WERI-Rb-1 (cell line): ENCODE results near the gene SFTA2.

Source experiments
- DNase-seq: peaks from one replicate; pipeline ENCODE4 v3.0.0-alpha.2; 2020
- H3K27ac ChIP-seq: fragments of 250-450 bp; sonication (Bioruptor Pico); 2 replicates; pipeline ENCODE4 v1.5.1; 2020; ENCODE audit warnings: mild to moderate bottlenecking, moderate library complexity
- H3K27me3 ChIP-seq: fragments of 250-450 bp; sonication (Bioruptor Pico); 2 replicates; pipeline ENCODE4 v1.5.1; 2021; ENCODE audit warnings: mild to moderate bottlenecking, low read depth, moderate library complexity; ENCODE audit not compliant: insufficient read depth, severe bottlenecking
- H3K36me3 ChIP-seq: fragments of 250-450 bp; sonication (Bioruptor Pico); 2 replicates; pipeline ENCODE4 v1.5.1; 2020; ENCODE audit warnings: mild to moderate bottlenecking, moderate library complexity
- H3K4me3 ChIP-seq: 2 replicates; pipeline ENCODE4 v1.5.1; 2011; ENCODE audit warnings: low read depth, mild to moderate bottlenecking, control low read depth, low read length
- H3K9me3 ChIP-seq: fragments of 250-450 bp; sonication (Bioruptor Pico); 2 replicates; pipeline ENCODE4 v1.5.1; 2021; ENCODE audit warnings: mild to moderate bottlenecking, moderate library complexity; ENCODE audit not compliant: severe bottlenecking
- TF ChIP-seq, protein P1 (sequence below): IDR thresholded peaks from 2 replicates; pipeline ENCODE4 v1.5.1; 2011; ENCODE audit warnings: low read depth, mild to moderate bottlenecking, control low read depth, inconsistent platforms, low read length

SFTA2 gene

DNA sequence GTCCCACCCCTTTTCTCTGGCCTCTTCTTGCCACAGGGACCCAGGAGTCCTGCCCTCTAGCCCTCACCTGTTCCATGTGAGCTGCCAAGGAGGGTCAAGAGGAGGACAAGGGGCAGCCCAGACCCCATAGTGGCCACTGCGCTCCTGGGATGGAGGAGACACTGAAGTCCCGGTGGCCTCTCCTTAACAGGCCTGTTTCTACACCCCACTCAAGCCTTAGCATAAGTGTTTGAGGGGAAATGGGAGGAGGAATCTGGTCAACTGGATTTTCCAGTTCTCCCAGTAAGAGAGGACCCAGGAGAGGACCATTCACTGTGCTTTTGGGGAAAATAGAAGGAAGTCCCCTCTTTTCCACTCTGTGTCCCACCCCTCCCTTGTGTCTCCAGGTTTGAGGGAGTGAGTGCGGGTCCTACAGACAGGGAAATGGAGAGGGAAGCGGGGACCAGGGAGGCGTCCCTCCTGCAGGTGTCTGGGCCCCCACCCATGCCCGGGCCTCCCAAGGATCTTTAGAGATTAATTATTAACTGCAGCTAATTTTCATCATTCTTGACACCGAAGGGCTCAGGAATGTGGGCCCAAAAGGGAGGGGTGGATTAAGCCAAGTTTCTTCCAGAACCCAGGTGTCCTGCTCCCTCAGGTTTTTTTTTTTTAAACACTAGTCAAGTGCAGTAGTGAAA, at the start of gene SFTA2:
Gene SFTA2 (minus strand): TSS at position 202 of the 677 bp plus-strand sequence. CDS start 74 bp downstream, at position 128.
- H3K36me3 ChIP-seq = peaks cover 15% of the 10 kb centered on the region
- peaks cover 9% of the 10 kb centered on the region for H3K27me3 ChIP-seq
- no peak for DNase-seq
- peaks cover 7% of the 10 kb centered on the region for H3K9me3 ChIP-seq
- no peak within 1 kb of the TSS for H3K27ac ChIP-seq
- TF ChIP-seq, protein P1, sequence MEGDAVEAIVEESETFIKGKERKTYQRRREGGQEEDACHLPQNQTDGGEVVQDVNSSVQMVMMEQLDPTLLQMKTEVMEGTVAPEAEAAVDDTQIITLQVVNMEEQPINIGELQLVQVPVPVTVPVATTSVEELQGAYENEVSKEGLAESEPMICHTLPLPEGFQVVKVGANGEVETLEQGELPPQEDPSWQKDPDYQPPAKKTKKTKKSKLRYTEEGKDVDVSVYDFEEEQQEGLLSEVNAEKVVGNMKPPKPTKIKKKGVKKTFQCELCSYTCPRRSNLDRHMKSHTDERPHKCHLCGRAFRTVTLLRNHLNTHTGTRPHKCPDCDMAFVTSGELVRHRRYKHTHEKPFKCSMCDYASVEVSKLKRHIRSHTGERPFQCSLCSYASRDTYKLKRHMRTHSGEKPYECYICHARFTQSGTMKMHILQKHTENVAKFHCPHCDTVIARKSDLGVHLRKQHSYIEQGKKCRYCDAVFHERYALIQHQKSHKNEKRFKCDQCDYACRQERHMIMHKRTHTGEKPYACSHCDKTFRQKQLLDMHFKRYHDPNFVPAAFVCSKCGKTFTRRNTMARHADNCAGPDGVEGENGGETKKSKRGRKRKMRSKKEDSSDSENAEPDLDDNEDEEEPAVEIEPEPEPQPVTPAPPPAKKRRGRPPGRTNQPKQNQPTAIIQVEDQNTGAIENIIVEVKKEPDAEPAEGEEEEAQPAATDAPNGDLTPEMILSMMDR = no peak
- H3K4me3 ChIP-seq = no peak within 1 kb of the TSS

DNA sequence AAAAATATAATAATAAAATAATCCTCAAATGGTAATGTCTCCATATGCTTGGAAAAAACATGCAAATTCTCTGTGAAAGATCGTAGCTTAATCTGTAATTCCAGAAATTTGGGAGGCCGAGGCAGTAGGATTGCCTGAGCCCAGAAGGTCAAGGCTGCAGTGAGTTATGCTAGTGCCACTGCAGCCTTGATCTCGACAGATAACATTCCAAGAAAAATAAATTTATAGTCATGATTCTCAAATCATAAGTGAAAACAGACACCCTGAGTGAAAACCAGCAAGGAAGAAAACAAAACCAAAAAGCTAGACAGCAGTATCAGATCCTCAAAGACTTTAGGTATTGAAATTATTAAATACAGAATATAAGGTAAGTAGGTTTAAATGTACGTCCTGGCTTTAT, 47.7 kb upstream of the SFTA2 start:
- Histone ChIP-seq H3K4me3 (no peak overlapping the region), H3K9me3 (no peaks in the 10 kb centered on the region), H3K27ac (no peak overlapping the region), H3K27me3 (peaks cover 60% of the 10 kb centered on the region), H3K36me3 (no peaks in the 10 kb centered on the region)
- no peak for DNase-seq
- TF ChIP-seq, protein P1 = no peak

- Histone ChIP-seq H3K9me3 (no peaks in the 10 kb centered on the region), H3K27ac (no peak overlapping the region)
- TF ChIP-seq, protein P1 = no peak
Measured at GRCh38 chr6:30979141-30979540, 47.2 kb upstream of the SFTA2 start.

DNA sequence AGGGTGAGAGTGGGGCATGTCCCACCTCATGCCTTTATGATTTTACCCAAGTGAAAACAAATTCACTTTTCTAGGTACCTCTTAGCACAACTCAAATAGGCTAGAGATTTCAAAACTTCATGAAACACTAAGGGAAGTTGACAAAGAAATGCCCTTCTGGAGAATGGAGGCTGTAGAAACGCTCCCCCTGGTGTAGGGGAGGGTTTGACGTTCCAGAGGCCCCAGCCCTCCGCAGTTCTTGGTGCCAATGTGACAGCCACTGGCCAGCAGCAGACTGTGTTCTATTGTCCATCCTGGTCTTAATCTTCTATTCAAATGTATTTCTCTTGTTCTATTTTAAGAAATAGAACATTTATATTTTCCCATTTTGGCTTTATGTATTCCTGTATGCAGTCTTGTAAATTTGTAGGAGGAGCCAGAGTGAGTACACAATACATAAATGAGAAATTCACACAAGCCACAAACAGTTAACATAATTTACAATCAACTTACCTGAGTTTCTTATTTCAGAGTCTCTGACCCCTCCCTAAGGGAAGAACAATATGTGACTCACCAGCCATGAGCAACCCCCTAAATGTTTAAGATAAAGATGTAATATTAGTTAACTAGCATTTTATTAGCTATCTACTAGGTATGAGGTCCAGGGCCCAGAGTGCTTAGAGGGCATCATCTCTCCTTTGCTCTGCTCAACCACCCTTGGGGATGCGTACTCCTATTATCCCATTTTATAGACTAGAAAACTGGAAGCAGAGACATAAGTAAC, 42.7 kb upstream of the SFTA2 start:
- no peak overlapping the region for H3K4me3 ChIP-seq
- no peaks in the 10 kb centered on the region for H3K9me3 ChIP-seq
- H3K36me3 ChIP-seq = no peaks in the 10 kb centered on the region
- H3K27me3 ChIP-seq = peaks cover 67% of the 10 kb centered on the region
- no peak overlapping the region for H3K27ac ChIP-seq
- DNase-seq = no peak
- TF ChIP-seq, protein P1 = no peak

More at GRCh38 chr6:30979141-30979540, 47.2 kb upstream of the SFTA2 start:
- Histone ChIP-seq H3K27me3 (peaks cover 61% of the 10 kb centered on the region), H3K4me3 (no peak overlapping the region), H3K36me3 (no peaks in the 10 kb centered on the region)
- no peak for DNase-seq

GRCh38 chr6:30972816-30973215, 40.8 kb upstream of the SFTA2 start:
- no peak for DNase-seq
- TF ChIP-seq, protein P1 = no peak
- Histone ChIP-seq H3K36me3 (no peaks in the 10 kb centered on the region), H3K27ac (no peak overlapping the region), H3K4me3 (no peak overlapping the region), H3K27me3 (peaks cover 69% of the 10 kb centered on the region), H3K9me3 (peaks cover 4% of the 10 kb centered on the region)
